Esophagus (tissue), 2 donors: Measurements from ENCODE around the gene KCNJ12. TPM values are rescaled to one million over a fixed set of nuclear protein-coding genes. Genes with fewer than 3 reads are reported as not detected.
"Not testable (repeated sequence)": the region's sequence is repeated elsewhere in the genome, so short reads cannot be mapped to it uniquely, and the experiment has no call there.

Experiments
- H3K27ac ChIP-seq, 2 donors: one replicate each; pipeline ENCODE4 v1.5.1; 2013; ENCODE audit warnings: low read depth in 2 of 2, mild to moderate bottlenecking in 2 of 2, inconsistent platforms in 1 of 2, low read length in 1 of 2, moderate library complexity in 1 of 2
- H3K27me3 ChIP-seq, 2 donors: one replicate each; pipeline ENCODE4 v1.6.1; 2013; ENCODE audit warnings: low read length in 2 of 2, control low read depth in 1 of 2, mild to moderate bottlenecking in 1 of 2; ENCODE audit not compliant: insufficient read depth in 2 of 2, control insufficient read depth in 1 of 2
- H3K36me3 ChIP-seq, 2 donors: one replicate each; pipeline ENCODE4 v1.6.1; 2013; ENCODE audit warnings: low read length in 1 of 2; ENCODE audit not compliant: control insufficient read depth in 2 of 2, insufficient read depth in 2 of 2
- H3K4me1 ChIP-seq, 2 donors: one replicate each; pipeline ENCODE4 v1.6.1; 2013; ENCODE audit warnings: low read length in 1 of 2; ENCODE audit not compliant: control insufficient read depth in 2 of 2, insufficient read depth in 2 of 2
- H3K4me3 ChIP-seq, 2 donors: one replicate each; pipeline ENCODE4 v1.5.1; 2013; ENCODE audit warnings: low read length in 2 of 2, mild to moderate bottlenecking in 2 of 2, low read depth in 1 of 2, moderate library complexity in 1 of 2
- H3K9me3 ChIP-seq, 2 donors: one replicate each; pipeline ENCODE4 v1.6.1; 2013; ENCODE audit warnings: mild to moderate bottlenecking in 2 of 2, low read depth in 1 of 2, low read length in 1 of 2, moderate library complexity in 1 of 2; ENCODE audit not compliant: control insufficient read depth in 2 of 2, insufficient read depth in 1 of 2
- WGBS, 2 donors: extraction: QIAGEN DNeasy Blood & Tissue Kit; methylation state at CpG; one replicate each; pipeline ENCODE4 v1.1.7; 2013; 5-methylcytosine and 5-hydroxymethylcytosine counted together
- polyA plus RNA-seq, 2 donors: library from polyadenylated mRNA; stranded (reverse); fragments of 200-250 nt; gene quantifications; one replicate each; pipeline ENCODE4 v1.2.3, GENCODE V29; 2013
- donor health status: healthy with polysubstance abuse.
- donor health status: Bipolar disorder and iron deficiency.

The KCNJ12 gene
- polyA plus RNA-seq, 2 donors, result 0.06 to 0.09 TPM

DNA sequence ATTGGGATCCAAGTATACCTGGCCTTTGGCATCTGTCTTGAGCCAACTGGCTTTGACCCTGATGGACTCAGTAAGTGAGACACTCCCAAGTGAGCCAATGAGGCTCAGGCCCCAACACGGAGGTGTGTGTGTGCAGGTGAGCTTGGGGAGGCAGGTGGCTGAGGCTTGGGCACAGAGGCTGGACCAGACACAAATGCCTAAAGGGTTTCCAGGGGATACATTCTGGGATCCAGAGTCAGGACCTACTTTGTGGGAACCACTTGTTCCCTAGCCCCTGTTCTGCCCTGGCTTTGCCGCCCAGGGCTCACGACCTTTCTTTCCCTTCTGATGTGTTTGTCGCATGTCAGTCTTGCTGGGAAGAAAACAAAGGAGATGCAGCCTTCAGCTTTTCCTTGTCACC, 34.9 kb upstream of the KCNJ12 start:
- not testable (repeated sequence) for H3K27ac ChIP-seq, H3K4me1 ChIP-seq, H3K4me3 ChIP-seq, H3K27me3 ChIP-seq, H3K9me3 ChIP-seq, H3K36me3 ChIP-seq
- WGBS, 2 donors, result 73 to 74% methylated on average over 3 to 4 of the region's 4 CpGs

DNA sequence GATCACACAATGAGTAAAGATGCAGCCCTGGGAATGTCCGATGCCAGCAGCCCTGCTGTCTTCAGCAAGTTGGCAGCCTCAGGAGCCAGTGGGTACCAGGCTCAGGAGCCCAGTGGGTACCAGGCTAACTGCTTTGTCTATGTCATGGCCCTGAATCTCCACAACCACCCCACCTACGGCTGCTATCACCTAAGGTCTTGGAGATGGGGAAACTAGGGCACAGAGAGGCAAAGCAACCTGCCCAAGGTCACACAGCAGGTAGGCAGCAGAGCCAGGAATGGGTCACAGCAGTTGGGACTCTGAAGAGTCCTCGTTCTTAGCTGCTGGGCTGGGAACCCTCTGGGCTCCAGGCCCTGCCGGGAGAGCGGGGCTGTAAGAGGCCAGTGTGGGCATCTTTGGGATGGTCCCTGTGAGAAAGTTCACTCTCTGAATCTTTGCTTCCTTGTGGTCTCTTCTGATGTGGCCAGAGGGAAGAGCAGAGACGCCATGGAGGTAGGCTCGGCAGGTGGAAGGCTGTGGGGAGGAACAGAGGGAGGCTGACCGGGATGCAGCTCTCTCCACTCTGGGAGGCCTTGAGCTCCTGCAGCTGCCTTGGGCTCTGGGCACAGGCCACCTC, 34.1 kb upstream of the KCNJ12 start:
- H3K4me1 ChIP-seq, H3K4me3 ChIP-seq, H3K9me3 ChIP-seq, H3K36me3 ChIP-seq, H3K27me3 ChIP-seq, H3K27ac ChIP-seq: not testable (repeated sequence)
- WGBS, 2 donors, result 67 to 77% methylated on average over 8 of the region's 8 CpGs

DNA sequence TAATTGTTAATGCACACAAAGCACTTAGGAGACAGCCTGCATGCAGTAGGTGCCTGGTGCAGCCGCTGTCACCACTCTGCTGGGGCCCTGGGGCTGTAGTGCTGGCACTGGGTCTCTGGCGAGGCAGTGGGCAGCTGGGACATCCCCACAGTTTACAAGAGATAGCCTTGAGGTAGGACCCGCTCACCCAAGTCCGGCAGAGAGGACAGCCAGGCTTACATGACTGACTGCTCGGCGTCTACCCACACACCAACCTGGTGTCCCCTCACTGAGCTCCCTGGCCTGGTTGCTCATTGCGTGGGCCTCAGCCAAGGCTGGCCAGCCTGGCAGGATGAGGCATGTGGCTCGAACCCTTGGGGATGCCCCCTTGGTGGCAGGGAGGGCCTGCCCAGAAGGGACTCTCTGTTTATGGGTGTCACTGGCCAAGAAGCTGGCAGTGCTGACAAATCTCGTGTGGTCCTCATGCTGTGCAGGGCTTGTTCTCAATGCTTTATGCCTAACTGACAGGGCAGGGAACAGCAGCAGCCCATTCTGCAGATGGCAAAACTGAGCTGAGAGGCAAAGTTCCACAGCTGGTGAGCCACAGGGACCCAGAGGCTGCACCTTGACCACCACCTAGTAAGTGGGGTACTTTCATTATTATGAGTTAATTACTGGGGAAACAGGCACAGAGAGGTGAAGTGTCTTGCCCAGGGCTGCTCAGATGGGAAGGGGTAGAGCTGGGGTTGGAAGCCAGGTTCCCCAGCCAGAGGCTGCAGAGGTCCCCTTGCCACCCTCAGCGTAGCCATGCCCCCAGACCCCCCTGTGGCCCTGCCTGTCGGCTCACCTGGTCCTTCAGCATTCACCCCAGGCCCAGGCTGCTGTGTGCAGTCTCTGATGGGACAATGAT, 32.9 kb upstream of the KCNJ12 start:
- H3K4me3 ChIP-seq, H3K4me1 ChIP-seq, H3K27ac ChIP-seq, H3K9me3 ChIP-seq, H3K27me3 ChIP-seq, H3K36me3 ChIP-seq: not testable (repeated sequence)
- WGBS, 2 donors, result 54 to 65% methylated on average over 9 to 11 of the region's 11 CpGs

DNA sequence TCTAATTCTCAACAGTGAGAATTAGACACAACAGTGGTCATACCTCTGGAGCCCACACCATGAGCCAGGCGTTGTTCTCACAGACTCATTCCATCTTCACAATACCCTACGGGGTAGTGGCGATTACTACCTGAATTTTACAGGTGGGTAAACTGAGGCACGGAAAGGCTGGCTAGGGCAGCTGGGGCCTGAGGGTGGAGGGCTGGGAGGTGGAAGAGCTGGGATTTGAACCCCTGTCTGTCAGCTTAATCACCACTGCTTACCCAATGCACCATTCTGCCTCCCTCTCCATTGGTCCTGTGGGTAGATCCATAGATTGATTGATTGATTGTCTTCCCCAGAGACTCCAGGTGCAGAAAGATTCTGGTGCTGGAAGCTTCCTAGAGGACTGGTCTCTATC, 31.4 kb upstream of the KCNJ12 start:
- H3K27me3 ChIP-seq, H3K4me1 ChIP-seq, H3K9me3 ChIP-seq, H3K4me3 ChIP-seq, H3K27ac ChIP-seq, H3K36me3 ChIP-seq: not testable (repeated sequence)
- WGBS, 2 donors, result 73 to 76% methylated on average over 4 of the region's 4 CpGs

DNA sequence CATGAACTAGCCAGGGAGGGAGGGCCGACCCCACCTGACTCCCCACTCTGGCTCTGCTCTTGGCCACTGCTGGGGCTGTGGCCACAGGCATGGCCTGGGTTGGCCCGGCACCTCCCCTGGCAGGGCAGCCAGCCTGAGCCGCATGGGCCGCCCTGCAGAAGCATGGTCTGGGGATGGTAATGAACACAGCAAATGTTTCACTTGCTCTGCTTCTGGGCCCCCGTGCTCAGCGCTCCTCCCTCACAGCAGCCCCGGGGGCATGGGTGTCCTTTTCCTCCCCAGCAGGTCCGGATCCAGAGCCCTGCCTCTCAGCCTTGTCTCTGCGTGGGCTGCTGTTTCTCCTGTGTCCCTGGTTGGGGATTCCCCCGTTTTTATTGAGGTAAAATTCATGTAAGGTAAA, 30.9 kb upstream of the KCNJ12 start:
- WGBS, 2 donors, result 51 to 57% methylated on average over 9 to 10 of the region's 10 CpGs
- H3K4me1 ChIP-seq, result no peaks in the 10 kb centered on the region

DNA sequence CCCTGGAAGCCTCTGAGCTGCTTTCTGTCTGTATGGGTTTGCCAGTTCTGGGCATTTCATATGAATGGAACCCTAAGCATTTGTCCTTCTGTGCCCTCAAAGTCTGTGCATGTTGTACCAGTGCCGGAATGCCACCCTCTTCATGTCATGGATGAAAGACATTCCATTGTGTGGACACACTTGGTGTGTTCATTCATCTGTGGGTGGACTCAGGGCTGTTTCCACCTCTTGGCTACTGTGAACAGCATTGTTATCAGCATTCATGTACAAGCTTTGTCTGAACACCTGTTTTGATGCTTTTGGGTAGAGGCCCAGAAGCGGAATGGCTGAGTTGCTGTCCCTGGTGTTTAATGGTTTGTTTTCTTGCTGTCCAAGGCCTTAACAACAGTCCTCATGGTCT, 30.1 kb upstream of the KCNJ12 start:
- H3K4me1 ChIP-seq, H3K27me3 ChIP-seq, H3K36me3 ChIP-seq, H3K27ac ChIP-seq, H3K4me3 ChIP-seq, H3K9me3 ChIP-seq: not testable (repeated sequence)
- no CpG with 5 or more reads among the region's 2 CpGs for WGBS, 2 donors

More for the DNA sequence above, 30.9 kb upstream of the KCNJ12 start:
- no peaks in the 10 kb centered on the region for H3K36me3 ChIP-seq
- no peak overlapping the region for H3K4me3 ChIP-seq
- no peaks in the 10 kb centered on the region for H3K27me3 ChIP-seq
- no peaks in the 10 kb centered on the region for H3K9me3 ChIP-seq
- no peak overlapping the region for H3K27ac ChIP-seq

DNA sequence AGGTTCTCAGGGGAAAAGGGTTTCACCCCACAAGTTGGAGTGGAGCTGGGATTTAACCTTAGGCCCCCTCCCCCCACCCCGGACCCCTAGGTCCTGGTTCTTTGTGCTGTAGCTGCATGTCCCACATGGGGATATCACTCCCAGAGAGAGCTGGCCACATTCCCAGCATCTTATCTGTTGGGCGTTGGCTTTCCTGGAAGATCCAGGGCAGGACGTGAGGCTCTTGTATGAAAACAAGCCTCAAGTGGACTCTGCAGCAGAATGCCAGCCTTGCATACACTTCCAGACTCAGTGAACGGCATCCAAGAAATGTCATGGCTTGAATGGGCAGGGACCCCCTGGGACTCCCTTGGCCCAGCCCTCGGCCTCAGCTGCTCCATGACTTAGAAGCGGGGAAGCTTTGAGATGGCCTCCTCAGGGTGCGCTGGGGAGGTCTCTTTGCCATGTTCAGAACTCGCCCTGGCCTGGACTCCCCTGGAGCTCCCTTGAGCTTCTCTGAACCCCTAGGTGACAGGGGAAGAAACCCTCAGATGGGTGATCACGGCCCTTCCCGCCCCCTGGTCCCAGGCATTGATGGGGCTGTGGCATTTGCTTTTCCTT, 29.4 kb upstream of the KCNJ12 start:
- H3K36me3 ChIP-seq, H3K27ac ChIP-seq, H3K4me3 ChIP-seq, H3K9me3 ChIP-seq, H3K4me1 ChIP-seq, H3K27me3 ChIP-seq: not testable (repeated sequence)
- 59 to 76% methylated on average over 9 to 10 of the region's 10 CpGs for WGBS, 2 donors

DNA sequence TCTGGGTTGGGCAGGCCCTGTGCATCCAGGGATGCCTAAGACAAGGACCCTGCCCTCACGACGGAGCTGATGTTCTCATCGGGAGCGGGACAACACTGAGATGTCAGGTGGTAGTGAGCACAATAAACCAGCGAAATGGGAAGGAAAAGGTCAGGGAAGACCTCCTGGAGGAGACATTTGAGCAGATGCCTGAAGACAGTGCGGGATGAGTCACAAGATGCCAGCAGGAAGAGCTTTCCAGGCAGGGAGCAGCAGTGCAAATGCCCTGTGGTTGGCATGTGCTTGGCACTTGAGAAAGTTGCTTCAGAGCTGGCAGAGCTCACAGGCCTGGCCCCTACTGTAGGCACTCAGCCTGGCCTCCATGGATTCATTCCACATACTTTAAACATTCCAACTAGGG, 28.5 kb upstream of the KCNJ12 start:
- not testable (repeated sequence) for H3K36me3 ChIP-seq, H3K27me3 ChIP-seq, H3K4me1 ChIP-seq, H3K27ac ChIP-seq, H3K9me3 ChIP-seq, H3K4me3 ChIP-seq
- 87 to 97% methylated on average over 3 to 6 of the region's 6 CpGs for whole genome bisulfite sequencing, 2 donors

DNA sequence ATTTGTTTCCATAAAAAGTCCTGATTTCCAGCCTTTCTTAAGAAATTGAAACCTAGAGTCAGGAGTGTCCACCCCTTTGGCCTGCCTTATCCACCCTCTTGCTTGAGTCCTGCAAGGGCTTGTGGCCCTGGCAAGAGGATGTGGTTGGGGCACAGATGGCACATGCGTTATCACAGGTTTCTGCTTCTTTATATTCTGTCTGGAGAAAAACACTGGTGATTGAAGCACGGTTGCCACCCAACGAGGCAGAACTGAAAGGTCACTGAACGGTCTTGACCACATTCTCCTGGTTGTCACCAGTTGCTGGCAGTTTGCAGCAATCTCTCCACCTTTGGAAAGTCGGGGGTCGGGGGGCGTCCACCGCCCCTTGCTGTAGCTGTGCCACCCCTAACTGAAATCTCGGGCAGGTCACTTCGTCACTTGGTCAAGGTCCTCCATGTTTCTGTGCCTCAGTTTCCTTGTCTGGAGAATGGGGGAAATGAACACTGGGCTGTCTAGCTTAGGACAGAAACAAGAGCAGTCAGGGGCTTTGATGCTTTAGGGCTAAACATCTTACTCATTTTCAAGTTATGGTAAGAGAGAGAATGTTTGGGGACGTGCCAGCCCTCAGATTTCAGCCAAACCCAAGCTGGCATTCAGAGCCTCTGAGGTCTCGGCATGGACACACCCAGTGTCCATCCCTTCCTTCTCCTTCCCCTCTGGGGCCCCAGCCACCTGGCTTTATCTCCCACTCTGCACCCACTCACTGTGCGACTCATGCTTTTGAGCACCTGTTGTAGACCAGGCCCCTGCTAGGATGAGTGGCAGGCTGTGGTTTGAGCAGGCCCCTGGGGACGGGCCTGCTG, 27.9 kb upstream of the KCNJ12 start:
- not testable (repeated sequence) for H3K4me3 ChIP-seq, H3K36me3 ChIP-seq, H3K4me1 ChIP-seq, H3K27ac ChIP-seq, H3K27me3 ChIP-seq, H3K9me3 ChIP-seq
- WGBS, 2 donors, result 74 to 76% methylated on average over 9 to 10 of the region's 14 CpGs
